ENCODE data around the gene CFAP126. TPM values are rescaled to one million over a fixed set of nuclear protein-coding genes. Genes with fewer than 3 reads are reported as not detected.
A peak's percentile ranks its signal among the peaks of the same experiment; 100 is the strongest.

CFAP126 gene
- total RNA-seq (2016; rRNA removed; fragmentation: Illumina TruSeq; extraction: Trizol) (not detected in 2 replicates), polyA plus RNA-seq (2011; rRNA removed) (not detected in 2 replicates), polyA minus RNA-seq (2011; rRNA and poly(A)+ RNA removed; ENCODE audit: low replicate concordance) (not detected in 2 replicates), Bru-seq, nascent RNA (percentile 15 among the genes with signal in this experiment), BruChase-seq, experiment 1, labeled RNA remaining after a 6-hour chase (not detected), BruChase-seq, experiment 2, labeled RNA remaining after a 2-hour chase (percentile 19 among the genes with signal in this experiment)
- not detected in 2 replicates for total RNA-seq (2016; cell fraction: cytosol; rRNA removed; fragmentation: Illumina TruSeq; extraction: Trizol; ENCODE audit: low read depth)
- not detected in 2 replicates for total RNA-seq (2016; cell fraction: insoluble cytoplasmic fraction; rRNA removed; fragmentation: Illumina TruSeq; extraction: Trizol)
- not detected in 2 replicates for total RNA-seq (2016; cell fraction: membrane; rRNA removed; fragmentation: Illumina TruSeq; extraction: Trizol)
- not detected in 2 replicates for total RNA-seq (2016; cell fraction: nucleus; rRNA removed; fragmentation: Illumina TruSeq; extraction: Trizol)
- not detected in 2 replicates for polyA plus RNA-seq (2011; cell fraction: cytosol; rRNA removed)
- polyA plus RNA-seq (2011; cell fraction: nucleus; rRNA removed) = not detected in 2 replicates
- not detected in 2 replicates for polyA plus RNA-seq (2012)
- not detected in 2 replicates for polyA plus RNA-seq (2016; cell fraction: cytosol; fragmentation: Illumina TruSeq; extraction: Trizol; ENCODE audit: low read depth)
- not detected in 2 replicates for polyA plus RNA-seq (2016; cell fraction: insoluble cytoplasmic fraction; fragmentation: Illumina TruSeq; extraction: Trizol; ENCODE audit: low read depth)
- not detected in 2 replicates for polyA plus RNA-seq (2016; cell fraction: membrane; fragmentation: Illumina TruSeq; extraction: Trizol; ENCODE audit: low read depth)
- polyA plus RNA-seq (2016; cell fraction: nucleus; fragmentation: Illumina TruSeq; extraction: Trizol; ENCODE audit: insufficient read depth, low read depth) = not detected in 2 replicates
- polyA minus RNA-seq (2011; cell fraction: cytosol; rRNA and poly(A)+ RNA removed) = not detected in 2 replicates
- polyA minus RNA-seq (2011; cell fraction: nucleus; rRNA and poly(A)+ RNA removed) = not detected in 2 replicates
- long read RNA-seq, experiment 1 = 0 reads
- long read RNA-seq, experiment 2 = 0 reads

- H2AFZ ChIP-seq (ENCODE audit: low read length) = no peak within 1 kb of the TSS
- TF ChIP-seq NFYB (CRISPR knock-in tag; IDR thresholded peaks at IDR 0.05) (peak; percentile 59), FOXK1 (CRISPR knock-in tag; IDR thresholded peaks at IDR 0.05; ENCODE audit: borderline replicate concordance, low read depth) (peak; percentile 61; the same call in 1 of the 2 replicates), MIER3 (CRISPR knock-in tag; IDR thresholded peaks at IDR 0.05; ENCODE audit: borderline replicate concordance) (peak; percentile 51; the same call in 1 of the 2 replicates), SMC3 (IDR thresholded peaks at IDR 0.05; ENCODE audit: low read length) (0 out of 2 replicates have a peak, but pooled peaks have one; percentile 1), ZNF205 (CRISPR knock-in tag; IDR thresholded peaks at IDR 0.05) (no peak), KDM5A (IDR thresholded peaks at IDR 0.05; ENCODE audit: borderline replicate concordance, low read length) (no peak; the same call in 1 of the 2 replicates), POGZ (CRISPR knock-in tag; IDR thresholded peaks at IDR 0.05) (peak; percentile 28; the same call in 1 of the 2 replicates), FOXP1 (IDR thresholded peaks at IDR 0.05) (no peak), FOXP1 (CRISPR knock-in tag; IDR thresholded peaks at IDR 0.05) (peak; percentile 19; the same call in 1 of the 2 replicates), NCOR1 (IDR thresholded peaks at IDR 0.05; ENCODE audit: borderline replicate concordance, low read length) (no peak; the same call in 1 of the 2 replicates), ZMYM4 (CRISPR knock-in tag; IDR thresholded peaks at IDR 0.05) (0 out of 2 replicates have a peak, but pooled peaks have one; percentile 20), SRSF1 (optimal IDR thresholded peaks at IDR 0.05; ENCODE audit: low read depth, low read length) (no peak), ARID5B (CRISPR knock-in tag; IDR thresholded peaks at IDR 0.05) (0 out of 2 replicates have a peak, but pooled peaks have one; percentile 21), REL (CRISPR knock-in tag; conservative IDR thresholded peaks at IDR 0.05) (no peak)
- TF ChIP-seq, protein P1, sequence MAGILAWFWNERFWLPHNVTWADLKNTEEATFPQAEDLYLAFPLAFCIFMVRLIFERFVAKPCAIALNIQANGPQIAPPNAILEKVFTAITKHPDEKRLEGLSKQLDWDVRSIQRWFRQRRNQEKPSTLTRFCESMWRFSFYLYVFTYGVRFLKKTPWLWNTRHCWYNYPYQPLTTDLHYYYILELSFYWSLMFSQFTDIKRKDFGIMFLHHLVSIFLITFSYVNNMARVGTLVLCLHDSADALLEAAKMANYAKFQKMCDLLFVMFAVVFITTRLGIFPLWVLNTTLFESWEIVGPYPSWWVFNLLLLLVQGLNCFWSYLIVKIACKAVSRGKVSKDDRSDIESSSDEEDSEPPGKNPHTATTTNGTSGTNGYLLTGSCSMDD (CRISPR knock-in tag; IDR thresholded peaks at IDR 0.05) = no peak
Measured at GRCh38 chr1:161367684-161368400, at the start of gene CFAP126. Gene CFAP126 (minus strand): TSS chr1:161367876. CDS start chr1:161367868, 8 bp downstream.

More at GRCh38 chr1:161367684-161368400, at the start of gene CFAP126:
- peak within 1 kb of the TSS; percentile 61 for H3K9ac ChIP-seq (ENCODE audit: insufficient read depth, low read depth, low read length)
- no peaks in the 10 kb centered on the region for H4K20me1 ChIP-seq (ENCODE audit: insufficient read depth, low read length)
- no TSS peak for BruUV-seq (replicated peaks)
- ATAC-seq = peak; percentile 99
- in situ Hi-C loops (cut with HindIII; ENCODE audit: extremely low pct_ligation_motif_present, low pct_unique_long_range_greater_than_20kb) (no loop called here), intact Hi-C loops (cut with micrococcal nuclease; ENCODE audit: unreplicated experiment) (no loop called here)
- no peak within 1 kb of the TSS for H3K4me3 ChIP-seq (replicated peaks in 1 of 3; ENCODE audit: insufficient read depth in 1 of 3, low read depth in 2 of 3, low read length in 3 of 3)
- WGBS (ENCODE audit: low lambda C conversion rate) = 20% methylated on average over 6 of the region's 6 CpGs
- H3K9me3 ChIP-seq (ENCODE audit: low read length) = no peaks in the 10 kb centered on the region
- POLR2A ChIA-PET = interaction anchor here (1.1 to 1.5 kb wide), 6 partner anchors 22 to 169 kb away, joined by 3 to 8 read pairs (median 6); partner anchors contain the start of genes ADAMTS4, NDUFS2, SDHC and TOMM40L
- no peaks in the 10 kb centered on the region for H3K79me2 ChIP-seq (ENCODE audit: insufficient read depth, low read length)
- CTCF ChIA-PET (ENCODE audit: low intra/inter-chr PET ratio, low total read pairs) = interaction anchor here (1.2 to 1.7 kb wide), 2 partner anchors 14 to 141 kb away, joined by 3 to 4 read pairs; no protein-coding TSS in a partner anchor
- peak within 1 kb of the TSS; percentile 73 for H3K27ac ChIP-seq (ENCODE audit: extremely low read length, insufficient read depth, low read length)
- H3K4me1 ChIP-seq (ENCODE audit: insufficient read depth, low read length) = peaks cover 23% of the 10 kb centered on the region
- no peaks in the 10 kb centered on the region for H3K27me3 ChIP-seq (ENCODE audit: control insufficient read depth in 1 of 2, insufficient read depth in 2 of 2, low read length in 2 of 2)
- FAIRE-seq = peak; percentile 87
- peaks cover 1 to 27% of the 10 kb centered on the region in 2 experiments for H3K36me3 ChIP-seq (replicated peaks in 1 of 2; ENCODE audit: control insufficient read depth in 1 of 2, insufficient read depth in 2 of 2, low read length in 2 of 2)
- H3K4me2 ChIP-seq (ENCODE audit: low read depth, low read length) = peak within 1 kb of the TSS; percentile 50
- peak; percentile 90 for DNase-seq (ENCODE audit: low spot score)

Data from HepG2 (cell line).